B cell (primary cell): Measurements from ENCODE around the gene IGF2BP1. TPM values are rescaled to one million over a fixed set of nuclear protein-coding genes. Genes with fewer than 3 reads are reported as not detected.

Experiments
- ATAC-seq: fragments of 200-7000 bp; cut with Tn5 transposase; one replicate; pipeline ENCODE4 v1.10.0; 2021; ENCODE audit warnings: low read depth, mild to moderate bottlenecking, moderate number of reproducible peaks, moderate library complexity
- CTCF ChIA-PET: fragments of 350-600 bp; sonication (Branson Sonifier 250); formaldehyde crosslinking; loops from one replicate; lab custom pipeline; 2021; ENCODE audit warnings: antibody characterized with exemption, inconsistent platforms; lab: Charles Lee
- POLR2A ChIA-PET: fragments of 350-600 bp; sonication (Branson Sonifier 250); formaldehyde crosslinking; loops from one replicate; lab custom pipeline; 2021; ENCODE audit warnings: antibody characterized with exemption; lab: Charles Lee
- DNase-seq: peaks from one replicate; pipeline ENCODE4 v3.0.0; 2013
- H2AFZ ChIP-seq: 2 replicates; pipeline ENCODE4 v1.6.1; 2012; ENCODE audit warnings: mild to moderate bottlenecking, low read depth, low read length; ENCODE audit not compliant: insufficient read depth, poor library complexity, severe bottlenecking
- H3K27ac ChIP-seq, 2 donors: 1 replicate in 1 of 2; 2 replicates in 1 of 2; pipeline ENCODE4 v1.5.1; 2012 to 2013; ENCODE audit warnings: low read length in 2 of 2, mild to moderate bottlenecking in 2 of 2, moderate library complexity in 1 of 2
- H3K27me3 ChIP-seq, 4 experiments: fragments of 200-600 bp in 1 of 4; sonication (generic) in 1 of 4; replicated peaks in 1 of 4; 1 replicate in 2 of 4; 2 replicates in 2 of 4; pipeline versions ENCODE4 v1.6.1 to v1.7.0; 2013 to 2016; ENCODE audit warnings: low read length in 3 of 4, mild to moderate bottlenecking in 2 of 4, mixed read lengths in 1 of 4, moderate library complexity in 1 of 4; ENCODE audit not compliant: insufficient read depth in 4 of 4, control insufficient read depth in 3 of 4; ENCODE audit errors: control extremely low read depth in 1 of 4
- H3K36me3 ChIP-seq, 2 experiments: replicated peaks in 1 of 2; 1 replicate in 1 of 2; 2 replicates in 1 of 2; pipeline versions ENCODE4 v1.6.1 to v1.7.1; 2013; ENCODE audit warnings: low read length in 1 of 2; ENCODE audit not compliant: insufficient read depth in 2 of 2, control insufficient read depth in 1 of 2; ENCODE audit errors: control extremely low read depth in 1 of 2, extremely low read depth in 1 of 2
- H3K4me1 ChIP-seq, 2 donors: fragments of 200-600 bp in 1 of 2; sonication (generic) in 1 of 2; 1 replicate in 1 of 2; 2 replicates in 1 of 2; pipeline versions ENCODE4 v1.5.1 to v1.6.1; 2013 to 2017; ENCODE audit warnings: low read length in 2 of 2; ENCODE audit not compliant: control insufficient read depth in 2 of 2, insufficient read depth in 2 of 2
- H3K4me2 ChIP-seq: replicated peaks from 2 replicates; pipeline ENCODE3; 2012; ENCODE audit warnings: mild to moderate bottlenecking, low read depth, low read length; ENCODE audit not compliant: poor library complexity, severe bottlenecking
- H3K4me3 ChIP-seq, 5 experiments: fragments of 200-600 bp in 1 of 5; sonication (generic) in 1 of 5; 1 replicate in 3 of 5; 2 replicates in 2 of 5; pipeline versions ENCODE4 v1.5.1 to v1.7.0; 2011 to 2016; ENCODE audit warnings: low read length in 4 of 5, mild to moderate bottlenecking in 4 of 5, low read depth in 2 of 5, control low read depth in 1 of 5, moderate library complexity in 1 of 5; ENCODE audit not compliant: insufficient read depth in 1 of 5; ENCODE audit errors: control extremely low read depth in 1 of 5, extremely low read depth in 1 of 5
- H3K79me2 ChIP-seq: fragments of 200-600 bp; sonication (generic); one replicate; pipeline ENCODE4 v1.6.0; 2016; ENCODE audit warnings: low read length; ENCODE audit not compliant: control insufficient read depth, insufficient read depth
- H3K9ac ChIP-seq: fragments of 200-600 bp; sonication (generic); 2 replicates; pipeline ENCODE4 v1.6.1; 2017; ENCODE audit warnings: mild to moderate bottlenecking, low read length, moderate library complexity
- H3K9me3 ChIP-seq, 3 donors: one replicate each; pipeline versions ENCODE4 v1.6.1 to v1.7.1; 2013; ENCODE audit warnings: low read length in 2 of 3; ENCODE audit not compliant: control insufficient read depth in 2 of 3, insufficient read depth in 1 of 3; ENCODE audit errors: control extremely low read depth in 1 of 3
- H4K20me1 ChIP-seq: 2 replicates; pipeline ENCODE4 v1.6.0; 2012; ENCODE audit warnings: mild to moderate bottlenecking, low read length; ENCODE audit not compliant: insufficient read depth, control insufficient read depth, poor library complexity, severe bottlenecking
- H3K27ac Mint-ChIP-seq: one replicate; pipeline ENCODE4 v1.8.0; 2021; ENCODE audit warnings: mixed read lengths
- H3K27me3 Mint-ChIP-seq: one replicate; pipeline ENCODE4 v1.8.0; 2021; ENCODE audit warnings: mixed read lengths
- H3K4me1 Mint-ChIP-seq: one replicate; pipeline ENCODE4 v1.8.0; 2021; ENCODE audit warnings: mixed read lengths
- H3K4me3 Mint-ChIP-seq: one replicate; pipeline ENCODE4 v1.8.0; 2021; ENCODE audit warnings: mixed read lengths
- H3K9me3 Mint-ChIP-seq: one replicate; pipeline ENCODE4 v1.8.0; 2022; ENCODE audit warnings: mixed read lengths; ENCODE audit not compliant: insufficient read depth
- CTCF ChIP-seq: fragments of 200-600 bp; IDR thresholded peaks from one replicate; pipeline ENCODE4 v1.8.0; 2022; ENCODE audit warnings: antibody characterized with exemption, mild to moderate bottlenecking
- EZH2 ChIP-seq: IDR thresholded peaks from 2 replicates; pipeline ENCODE4 v1.6.1; 2012; ENCODE audit warnings: borderline replicate concordance, low read depth, mild to moderate bottlenecking, moderate library complexity, low read length; ENCODE audit not compliant: insufficient read depth, poor library complexity, severe bottlenecking
- WGBS: methylation state at CpG from one replicate; pipeline ENCODE4 v1.1.5; 2013; ENCODE audit warnings: missing lambda C conversion rate; ENCODE audit not compliant: insufficient coverage; 5-methylcytosine and 5-hydroxymethylcytosine counted together
- intact Hi-C: fragments of 100-400 bp; cut with micrococcal nuclease; formaldehyde crosslinking; loops from one replicate; pipeline ENCODE4 v1.10.0; 2022
- polyA plus RNA-seq: library from polyadenylated mRNA; depleted of rRNA; stranded (reverse); fragments of >200 nt; gene quantifications from 2 replicates; pipeline ENCODE4 v1.2.3, GENCODE V29; 2012
- total RNA-seq, 2 donors: library from RNA; stranded (reverse); fragments of 120-200 nt in 1 of 2; gene quantifications; 1 replicate in 1 of 2; 2 replicates in 1 of 2; pipeline versions ENCODE4 v1.2.3 to v1.2.4, GENCODE V29; 2013 to 2022

The IGF2BP1 gene
- total and polyA plus RNA-seq, 2 donors (not counting 1 experiment from before 2014, with no cell fraction given), result not detected

DNA sequence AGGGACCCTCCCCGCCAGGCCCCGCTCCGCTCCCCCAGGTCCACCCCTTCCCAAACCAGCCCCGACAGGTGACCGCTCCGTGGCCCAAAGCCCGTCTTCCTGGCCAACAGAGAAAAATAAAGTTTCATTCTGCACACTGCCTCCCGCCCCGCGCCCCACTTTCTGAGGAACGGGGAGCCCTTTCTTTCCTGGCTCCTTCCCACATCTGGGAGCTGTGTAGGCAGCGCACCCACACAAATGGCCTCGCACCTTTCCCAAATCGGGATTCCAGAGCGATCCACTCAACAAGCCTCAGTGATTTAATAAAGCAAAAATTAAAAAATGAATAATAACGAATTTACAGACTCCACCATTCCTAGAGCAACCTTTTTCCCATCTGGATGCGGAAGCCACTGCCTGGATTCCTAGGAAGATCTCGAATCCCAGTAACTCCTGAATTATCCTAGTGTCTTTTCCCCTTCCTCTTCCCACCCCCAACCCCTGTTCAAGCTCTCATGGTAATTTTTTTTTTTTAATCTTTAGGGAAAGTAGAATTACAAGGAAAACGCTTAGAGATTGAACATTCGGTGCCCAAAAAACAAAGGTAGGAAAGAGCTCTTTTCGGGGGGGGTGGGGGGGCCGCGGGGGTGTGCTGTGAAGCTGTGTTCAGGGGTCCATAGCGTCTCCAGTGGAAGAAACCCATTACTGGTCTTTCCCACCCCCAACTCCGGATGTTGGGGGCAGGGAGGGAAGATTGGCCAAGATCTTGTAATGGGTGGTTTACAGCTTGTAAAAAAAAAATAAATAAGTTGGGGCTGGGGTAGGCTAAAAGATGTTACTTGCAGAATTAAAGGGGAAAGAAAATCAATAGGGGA is 1.6 kb downstream of the IGF2BP1 start:
- peaks cover 33% of the 10 kb centered on the region for H3K4me1 Mint-ChIP-seq
- H3K9me3 Mint-ChIP-seq, result peaks cover 3% of the 10 kb centered on the region
- Histone ChIP-seq H3K4me1 (peaks cover 38 to 46% of the 10 kb centered on the region in 2 donors), H3K27me3 (peaks cover 4 to 85% (median 75%) of the 10 kb centered on the region in 4 experiments), H3K9me3 (peaks cover 2 to 35% (median 2%) of the 10 kb centered on the region in 3 donors), H2AFZ (peak overlapping the region; percentile 56), H3K4me2 (peak overlapping the region; percentile 84), H3K27ac (no peak overlapping the region), H3K36me3 (no peaks in the 10 kb centered on the region), H4K20me1 (no peaks in the 10 kb centered on the region), H3K79me2 (no peaks in the 10 kb centered on the region), H3K9ac (peak overlapping the region; percentile 65), H3K4me3 (peak overlapping the region in 1 of 5 experiments; percentile 62)
- DNase-seq (no peak), ATAC-seq (no peak)
- 7% methylated on average over 12 of the region's 25 CpGs for WGBS
- H3K27ac Mint-ChIP-seq, result no peak overlapping the region
- peak overlapping the region; percentile 84 for H3K4me3 Mint-ChIP-seq
- TF ChIP-seq EZH2, result peak; percentile 79
- no peak for TF ChIP-seq CTCF
- intact Hi-C loops, result loop anchor here (10.0 kb wide), 1 partner anchor 274 kb away; the partner anchor contains the start of genes HOXB13, PRAC1 and PRAC2
- H3K27me3 Mint-ChIP-seq, result peaks cover 85% of the 10 kb centered on the region
- POLR2A ChIA-PET, result interaction anchor here (0.7 kb wide), 1 partner anchor 973 kb away, joined by 5 read pairs; no protein-coding TSS in a partner anchor
- CTCF ChIA-PET, result no interaction called here

GRCh38 chr17:49000943-49001342 is 3.8 kb downstream of the IGF2BP1 start:
- ChIA-PET POLR2A (interaction anchor here (0.6 kb wide), 1 partner anchor 113 kb away, joined by 4 read pairs; no protein-coding TSS in a partner anchor), CTCF (no interaction called here)
- DNase-seq (no peak), ATAC-seq (no peak)
- H3K4me1 Mint-ChIP-seq, result peaks cover 26% of the 10 kb centered on the region
- H3K9me3 Mint-ChIP-seq, result peaks cover 3% of the 10 kb centered on the region
- H3K9me3 ChIP-seq, result peaks cover 2 to 27% (median 2%) of the 10 kb centered on the region in 3 donors
- H3K4me1 ChIP-seq, result peaks cover 29 to 37% of the 10 kb centered on the region in 2 donors
- H3K27me3 Mint-ChIP-seq, result peaks cover 84% of the 10 kb centered on the region
- no peak overlapping the region for H3K9ac ChIP-seq
- no peaks in the 10 kb centered on the region for H3K36me3 ChIP-seq
- H3K27me3 ChIP-seq, result peaks cover 4 to 84% (median 72%) of the 10 kb centered on the region in 4 experiments
- no peak overlapping the region for H3K27ac ChIP-seq
- H3K4me2 ChIP-seq, result no peak overlapping the region
- intact Hi-C loops, result no loop called here
- no peaks in the 10 kb centered on the region for H3K79me2 ChIP-seq
- no peak overlapping the region for H2AFZ ChIP-seq
- no CpG with 5 or more reads among the region's 1 CpG for WGBS
- no peak overlapping the region for H3K4me3 Mint-ChIP-seq
- no peak overlapping the region for H3K27ac Mint-ChIP-seq
- no peak overlapping the region for H3K4me3 ChIP-seq
- TF ChIP-seq CTCF (no peak), EZH2 (no peak)
- H4K20me1 ChIP-seq, result no peaks in the 10 kb centered on the region
